Activated CD4-positive, alpha-beta memory T cell treated with anti-CD3 and anti-CD28 coated beads for 36 hours (primary cell): ENCODE data around the gene MPP1. TPM values are rescaled to one million over a fixed set of nuclear protein-coding genes. Genes with fewer than 3 reads are reported as not detected.
"Not testable (repeated sequence)": the region's sequence is repeated elsewhere in the genome, so short reads cannot be mapped to it uniquely, and the experiment has no call there.

ENCODE experiments used
- CTCF ChIA-PET: fragments of 350-600 bp; sonication (Branson Sonifier 250); formaldehyde crosslinking; loops from one replicate; lab custom pipeline; 2021; ENCODE audit warnings: antibody characterized with exemption, inconsistent platforms; lab: Charles Lee
- POLR2A ChIA-PET: fragments of 350-600 bp; sonication (Branson Sonifier 250); formaldehyde crosslinking; loops from one replicate; lab custom pipeline; 2021; ENCODE audit warnings: antibody characterized with exemption; lab: Charles Lee
- DNase-seq: peaks from one replicate; pipeline ENCODE4 v3.0.0-alpha.2; 2020
- H3K27ac Mint-ChIP-seq: one replicate; pipeline ENCODE4 v1.8.0; 2021; ENCODE audit warnings: mixed read lengths
- H3K27me3 Mint-ChIP-seq: one replicate; pipeline ENCODE4 v1.8.0; 2021; ENCODE audit warnings: mixed read lengths
- H3K36me3 Mint-ChIP-seq: one replicate; pipeline ENCODE4 v1.8.0; 2021; ENCODE audit warnings: mixed read lengths
- H3K4me1 Mint-ChIP-seq: one replicate; pipeline ENCODE4 v1.8.0; 2021; ENCODE audit warnings: low read depth, mixed read lengths
- H3K4me3 Mint-ChIP-seq: one replicate; pipeline ENCODE4 v1.8.0; 2021; ENCODE audit warnings: mild to moderate bottlenecking, mixed read lengths
- H3K9me3 Mint-ChIP-seq: one replicate; pipeline ENCODE4 v1.8.0; 2021; ENCODE audit warnings: mixed read lengths
- intact Hi-C: fragments of 100-400 bp; cut with micrococcal nuclease; formaldehyde crosslinking; loops from one replicate; pipeline ENCODE4 v1.15.1; 2023
- total RNA-seq, 2 experiments: library from RNA; stranded (reverse); gene quantifications; one replicate each; pipeline ENCODE4 v1.2.3, GENCODE V29; 2021

The MPP1 gene
- total RNA-seq, 2 experiments from 2014 or later, result 22.6 to 24.2 TPM

DNA sequence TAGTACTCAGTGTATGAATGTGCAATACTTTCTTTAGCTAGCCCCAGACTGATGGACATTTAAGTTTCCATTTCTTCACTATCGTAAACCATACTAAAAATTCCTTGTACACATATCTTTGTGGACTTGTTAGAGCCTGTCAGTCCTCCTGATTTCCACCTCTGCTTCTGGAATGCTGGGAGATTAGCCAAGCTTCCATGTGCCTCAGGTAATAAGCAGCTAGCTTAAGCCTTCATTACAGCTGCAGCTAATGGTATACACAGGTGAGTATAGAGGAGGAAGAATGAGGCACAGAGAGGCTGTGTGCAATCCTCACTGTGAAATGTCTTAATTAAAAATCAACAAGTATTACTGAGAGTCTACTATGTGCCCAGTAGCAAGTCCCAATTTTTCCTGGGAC, 19.4 kb upstream of the MPP1 start:
- intact Hi-C loops, result no loop called here

DNA sequence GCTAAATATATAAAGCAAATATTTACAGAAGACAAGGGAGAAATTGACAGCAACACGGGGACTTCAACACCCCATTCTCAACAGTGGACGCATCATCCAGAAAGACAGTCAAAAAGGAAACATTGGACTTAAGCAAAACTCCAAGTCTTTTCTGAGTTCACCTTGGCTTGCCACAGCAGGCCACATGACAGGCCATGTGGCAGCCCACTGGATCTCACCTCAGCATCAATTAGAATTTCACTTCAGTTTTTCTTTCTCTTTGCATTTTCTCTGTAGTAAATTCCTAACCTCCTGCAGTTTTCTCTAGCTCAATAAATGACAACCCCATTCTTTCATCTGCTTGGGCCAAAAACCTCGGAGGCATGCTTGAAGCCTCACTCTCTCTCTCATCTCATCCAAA, 16.7 kb upstream of the MPP1 start:
- no peaks in the 10 kb centered on the region for H3K27me3 Mint-ChIP-seq
- no peak overlapping the region for H3K27ac Mint-ChIP-seq

More for the DNA sequence above, 19.4 kb upstream of the MPP1 start:
- Mint-ChIP-seq H3K9me3 (no peaks in the 10 kb centered on the region), H3K36me3 (no peaks in the 10 kb centered on the region), H3K27ac (no peak overlapping the region), H3K4me1 (peaks cover 16% of the 10 kb centered on the region), H3K27me3 (no peaks in the 10 kb centered on the region), H3K4me3 (no peak overlapping the region)
- ChIA-PET POLR2A (no interaction called here), CTCF (no interaction called here)
- no peak for DNase-seq

DNA sequence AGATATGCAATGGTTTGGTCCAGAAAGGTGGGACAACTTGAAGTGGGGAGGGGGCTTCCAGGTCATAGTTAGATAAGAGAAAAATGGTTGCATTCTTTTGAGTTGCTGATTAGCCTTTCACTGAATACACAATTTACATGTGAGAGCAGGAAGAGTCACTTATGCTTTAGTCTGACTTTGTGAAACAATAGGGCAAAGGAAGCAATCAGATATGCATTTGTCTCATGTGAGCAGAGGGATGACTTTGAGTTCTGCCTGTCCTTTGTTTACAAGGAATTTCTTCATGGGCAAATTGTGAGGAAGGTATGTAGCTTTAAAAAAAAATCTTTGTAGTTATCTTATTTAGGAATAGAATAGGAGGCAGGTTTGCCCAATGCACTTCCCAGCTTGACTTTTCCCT, 16.2 kb upstream of the MPP1 start:
- no peaks in the 10 kb centered on the region for H3K36me3 Mint-ChIP-seq
- H3K4me1 Mint-ChIP-seq, result no peaks in the 10 kb centered on the region
- ChIA-PET CTCF (interaction anchor here (0.9 kb wide), 1 partner anchor 10 kb away, joined by 3 read pairs; no protein-coding TSS in a partner anchor), POLR2A (no interaction called here)
- intact Hi-C loops, result no loop called here
- H3K9me3 Mint-ChIP-seq, result no peaks in the 10 kb centered on the region
- H3K27me3 Mint-ChIP-seq, result no peaks in the 10 kb centered on the region
- no peak overlapping the region for H3K27ac Mint-ChIP-seq
- H3K4me3 Mint-ChIP-seq, result no peak overlapping the region
- DNase-seq, result no peak

More for the DNA sequence above, 16.7 kb upstream of the MPP1 start:
- Mint-ChIP-seq H3K4me1 (no peaks in the 10 kb centered on the region), H3K9me3 (no peaks in the 10 kb centered on the region), H3K36me3 (no peaks in the 10 kb centered on the region), H3K4me3 (no peak overlapping the region)
- DNase-seq, result no peak
- POLR2A ChIA-PET, result no interaction called here
- CTCF ChIA-PET, result interaction anchor here (0.9 kb wide), 1 partner anchor 10 kb away, joined by 3 read pairs; no protein-coding TSS in a partner anchor
- intact Hi-C loops, result no loop called here

DNA sequence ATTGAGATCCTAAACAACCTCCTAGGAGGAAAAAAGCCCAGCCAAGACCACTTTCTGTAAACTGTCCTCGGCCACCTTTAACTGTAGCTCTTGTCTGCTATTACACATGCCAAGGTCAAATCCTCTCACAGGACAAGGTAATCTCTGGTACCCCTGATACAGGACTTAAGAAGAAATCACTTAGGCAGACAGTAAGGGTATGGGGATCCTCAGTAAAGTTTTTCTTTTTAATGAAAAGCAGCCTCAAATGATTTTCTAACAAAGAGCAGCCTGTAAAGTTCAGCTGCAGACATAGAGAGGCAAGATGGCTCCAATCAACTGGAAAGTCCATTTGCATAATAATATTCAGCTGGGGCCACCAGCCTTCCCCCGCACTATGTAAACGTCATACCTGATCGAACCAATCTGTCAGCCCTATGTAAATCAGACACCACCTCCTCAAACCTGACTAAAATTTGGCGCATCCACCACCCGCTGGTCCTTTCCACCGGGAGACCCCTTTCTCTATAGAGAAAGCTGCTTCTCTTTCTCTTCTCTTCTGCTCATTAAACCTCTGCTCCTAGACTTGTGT, 14.6 kb upstream of the MPP1 start:
- Mint-ChIP-seq H3K27me3 (no peaks in the 10 kb centered on the region), H3K27ac (no peak overlapping the region), H3K4me1 (no peaks in the 10 kb centered on the region), H3K4me3 (no peak overlapping the region), H3K36me3 (no peaks in the 10 kb centered on the region), H3K9me3 (no peaks in the 10 kb centered on the region)
- intact Hi-C loops, result no loop called here
- CTCF ChIA-PET, result no interaction called here
- DNase-seq, result no peak
- POLR2A ChIA-PET, result no interaction called here

DNA sequence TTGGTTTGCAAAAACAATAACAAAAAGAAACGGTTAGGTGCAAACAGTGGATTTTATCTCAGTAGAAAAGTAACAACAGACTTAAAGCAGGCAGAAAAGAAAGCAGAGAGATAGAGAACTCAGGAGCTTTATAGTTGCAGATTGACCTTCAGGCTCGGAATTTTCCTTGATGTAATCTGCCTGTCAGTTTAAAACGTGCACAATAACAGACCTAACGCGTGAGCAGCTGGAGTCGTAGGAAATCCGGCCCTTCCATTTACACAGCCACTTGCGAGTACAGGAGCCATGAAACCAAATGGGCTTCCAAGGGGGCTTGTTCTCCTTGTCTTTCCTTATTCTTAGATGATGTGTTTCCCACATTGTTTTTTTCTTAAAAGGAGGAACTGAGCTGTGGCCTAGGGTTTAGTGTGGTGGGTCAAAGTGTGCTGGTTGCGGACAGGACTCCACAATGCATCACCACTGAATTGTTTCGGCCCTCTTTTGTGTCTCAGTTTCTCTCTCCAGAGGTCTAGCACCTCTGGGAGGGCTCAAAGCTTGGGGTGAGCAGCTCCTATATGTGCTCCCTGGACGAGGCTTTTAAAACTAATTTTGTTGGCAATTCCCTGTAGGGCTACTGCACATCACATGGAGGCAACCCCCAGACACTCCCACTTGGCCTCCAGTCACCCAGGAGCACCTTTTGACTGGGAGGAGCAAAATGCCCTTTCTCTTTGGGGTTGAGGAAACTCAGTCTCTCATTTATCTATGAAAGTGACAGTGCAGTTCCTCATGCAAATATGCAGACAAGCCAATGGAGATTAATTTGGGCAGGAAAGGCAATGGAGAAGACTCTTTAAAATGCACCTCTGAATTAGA, 13.9 kb upstream of the MPP1 start:
- no peaks in the 10 kb centered on the region for H3K27me3 Mint-ChIP-seq

DNA sequence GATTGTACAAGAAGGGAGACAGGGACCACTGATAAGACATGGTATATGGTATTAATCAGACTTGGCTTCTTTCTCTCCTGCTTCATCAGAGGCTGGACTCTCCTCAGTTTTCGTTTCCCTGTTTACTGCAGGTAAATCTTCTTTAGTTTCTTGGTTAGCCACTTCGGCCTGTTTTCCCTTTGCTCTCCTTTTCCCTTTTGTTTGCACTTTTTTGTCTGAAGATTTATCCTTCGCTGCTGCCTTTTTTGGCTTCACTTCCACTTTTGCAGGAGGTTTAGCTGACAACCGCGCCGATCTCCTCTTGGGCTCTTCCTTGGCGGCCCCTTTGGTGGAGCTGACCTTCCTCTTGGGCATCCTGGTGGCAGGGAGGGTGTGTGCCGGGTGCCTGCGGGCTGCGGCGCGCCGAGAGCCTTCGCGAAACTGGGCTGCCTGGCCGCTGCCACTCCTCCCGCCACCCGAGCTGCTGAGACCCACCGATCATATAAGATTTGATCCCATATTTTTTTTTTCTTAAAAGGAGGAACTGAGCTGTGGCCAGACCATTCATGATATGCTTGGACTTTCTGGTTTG, 11.8 kb upstream of the MPP1 start:
- H3K27ac Mint-ChIP-seq, H3K4me3 Mint-ChIP-seq, H3K9me3 Mint-ChIP-seq, CTCF ChIA-PET, intact Hi-C loops, H3K36me3 Mint-ChIP-seq, POLR2A ChIA-PET, H3K4me1 Mint-ChIP-seq, H3K27me3 Mint-ChIP-seq, DNase-seq: not testable (repeated sequence)

More for the DNA sequence above, 13.9 kb upstream of the MPP1 start:
- Mint-ChIP-seq H3K9me3 (no peaks in the 10 kb centered on the region), H3K4me1 (no peaks in the 10 kb centered on the region), H3K4me3 (no peak overlapping the region), H3K27ac (no peak overlapping the region), H3K36me3 (no peaks in the 10 kb centered on the region)
- ChIA-PET POLR2A (no interaction called here), CTCF (no interaction called here)
- no peak for DNase-seq
- intact Hi-C loops, result no loop called here

DNA sequence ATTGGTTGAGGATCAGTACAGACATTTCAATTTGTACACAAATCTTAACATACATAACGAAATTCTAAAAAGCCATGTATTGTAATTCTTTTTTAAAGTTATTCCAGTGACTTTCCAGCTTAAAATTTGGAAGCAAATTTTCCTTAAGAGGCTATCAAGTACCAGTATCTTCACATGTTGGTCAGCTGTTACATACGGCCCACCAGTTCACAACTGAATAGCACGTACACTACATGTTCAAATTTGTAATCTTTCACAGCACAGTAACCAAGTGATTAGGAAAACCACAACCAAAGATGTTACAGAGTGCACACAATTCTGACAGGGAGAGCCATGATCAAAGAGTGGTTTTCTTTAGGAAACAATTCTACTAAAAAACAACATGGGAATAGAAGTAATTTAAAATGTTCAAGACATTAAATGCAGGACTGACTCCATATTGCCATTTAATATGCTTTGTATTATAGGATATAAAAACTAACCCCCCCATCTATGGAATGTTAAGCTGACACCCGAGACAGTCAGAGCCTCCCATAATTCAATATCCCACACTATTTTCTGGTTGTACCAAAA, 11.1 kb upstream of the MPP1 start:
- H3K27ac Mint-ChIP-seq, H3K36me3 Mint-ChIP-seq, H3K4me1 Mint-ChIP-seq, POLR2A ChIA-PET, intact Hi-C loops, CTCF ChIA-PET, DNase-seq, H3K4me3 Mint-ChIP-seq, H3K9me3 Mint-ChIP-seq, H3K27me3 Mint-ChIP-seq: not testable (repeated sequence)

DNA sequence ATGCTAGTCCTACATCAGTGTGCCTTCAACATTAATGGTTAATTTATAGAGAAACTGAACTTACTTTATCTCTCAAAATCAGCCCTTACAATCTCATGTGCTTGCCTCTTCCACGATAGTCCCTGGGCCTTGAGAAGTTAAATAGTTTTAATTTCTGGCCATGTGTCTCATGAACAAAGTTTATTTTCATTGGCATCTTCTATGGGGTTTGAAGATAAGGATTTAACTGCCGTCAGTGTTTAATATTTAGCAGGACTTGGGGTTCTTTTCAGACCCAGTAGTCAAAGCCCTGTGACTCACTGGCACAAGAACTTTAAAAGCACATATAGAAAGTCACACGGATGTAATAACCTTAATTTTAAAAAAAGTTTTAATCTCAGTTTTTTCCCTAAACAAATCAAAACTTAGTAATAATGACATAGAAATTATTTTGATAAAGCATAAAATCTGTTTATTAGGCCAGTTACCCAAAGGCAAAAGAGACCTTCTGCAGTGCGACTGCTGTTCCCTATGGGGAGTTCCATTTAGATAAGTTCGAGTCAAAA, 10.1 kb upstream of the MPP1 start:
- H3K4me1 Mint-ChIP-seq, result no peaks in the 10 kb centered on the region
- intact Hi-C loops, result no loop called here
- H3K27me3 Mint-ChIP-seq, result peaks cover 5% of the 10 kb centered on the region
- POLR2A ChIA-PET, result no interaction called here
- no peak overlapping the region for H3K4me3 Mint-ChIP-seq
- no peak for DNase-seq
- CTCF ChIA-PET, result no interaction called here
- H3K36me3 Mint-ChIP-seq, result no peaks in the 10 kb centered on the region
- no peaks in the 10 kb centered on the region for H3K9me3 Mint-ChIP-seq
- H3K27ac Mint-ChIP-seq, result no peak overlapping the region

DNA sequence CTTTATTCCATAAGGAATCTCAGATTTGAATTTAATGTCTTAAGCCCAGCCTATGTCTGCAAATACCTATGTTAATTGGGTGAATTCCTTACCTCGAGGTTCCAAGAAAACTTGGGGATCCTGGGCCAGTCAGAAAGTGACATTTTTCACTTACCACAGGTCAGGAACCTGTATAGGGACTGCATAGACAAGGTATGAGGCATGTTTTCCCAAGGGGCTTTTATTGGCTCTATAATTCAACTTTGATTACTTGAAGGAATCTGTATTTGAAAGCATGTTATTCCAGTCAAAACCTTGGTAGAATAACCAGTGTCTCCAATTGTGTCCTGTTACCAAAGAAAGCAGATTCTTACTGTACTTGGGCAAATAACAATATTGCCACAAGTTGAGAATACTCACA, 8.5 kb upstream of the MPP1 start:
- peaks cover 5% of the 10 kb centered on the region for H3K27me3 Mint-ChIP-seq
- no peaks in the 10 kb centered on the region for H3K4me1 Mint-ChIP-seq
- H3K36me3 Mint-ChIP-seq, result no peaks in the 10 kb centered on the region
- H3K9me3 Mint-ChIP-seq, result no peaks in the 10 kb centered on the region
- no peak for DNase-seq
- ChIA-PET POLR2A (no interaction called here), CTCF (no interaction called here)
- intact Hi-C loops, result no loop called here
- no peak overlapping the region for H3K4me3 Mint-ChIP-seq
- no peak overlapping the region for H3K27ac Mint-ChIP-seq

DNA sequence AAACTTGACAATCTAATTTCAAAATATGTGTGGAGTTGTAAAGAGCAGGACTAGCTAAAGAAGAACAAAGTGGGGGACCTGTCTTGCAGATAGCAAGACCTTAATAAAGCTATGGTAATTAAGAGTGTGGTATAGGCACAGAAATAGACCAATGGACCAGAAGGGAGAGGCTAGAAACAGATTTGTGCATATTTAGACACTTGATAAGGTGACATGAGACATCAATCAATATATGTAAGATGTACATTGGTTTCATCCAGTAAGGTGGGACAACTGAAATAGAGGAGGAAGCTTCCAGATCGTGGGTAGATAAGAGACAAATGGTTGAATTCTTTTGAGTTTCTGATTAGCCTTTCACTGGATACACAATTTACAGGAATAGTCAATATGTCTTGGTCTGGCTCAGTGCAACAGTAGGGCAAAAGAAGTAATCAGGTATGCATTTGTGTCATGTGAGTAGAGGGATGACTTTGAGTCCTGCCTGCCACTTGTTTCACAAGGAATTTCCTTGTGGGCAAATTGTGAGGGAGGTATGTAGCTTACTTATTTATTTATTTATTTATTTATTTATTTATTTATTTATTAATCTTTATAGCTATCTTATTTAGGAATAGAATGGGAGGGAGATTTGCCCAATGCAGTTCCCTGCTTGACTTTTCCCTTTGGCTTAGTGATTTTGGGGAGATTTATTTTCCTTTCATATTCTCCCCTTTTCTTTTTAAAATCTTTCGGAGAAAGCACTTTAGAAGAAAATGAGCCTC, 7.2 kb upstream of the MPP1 start:
- no peaks in the 10 kb centered on the region for H3K9me3 Mint-ChIP-seq
- no peaks in the 10 kb centered on the region for H3K4me1 Mint-ChIP-seq
- ChIA-PET CTCF (interaction anchor here (0.6 to 1.5 kb wide), 3 partner anchors 9 to 310 kb away, joined by 3 to 5 read pairs (median 3); no protein-coding TSS in a partner anchor), POLR2A (no interaction called here)
- intact Hi-C loops, result no loop called here
- no peak overlapping the region for H3K27ac Mint-ChIP-seq
- no peak for DNase-seq
- H3K36me3 Mint-ChIP-seq, result no peaks in the 10 kb centered on the region
- no peak overlapping the region for H3K4me3 Mint-ChIP-seq
- H3K27me3 Mint-ChIP-seq, result peaks cover 5% of the 10 kb centered on the region

DNA sequence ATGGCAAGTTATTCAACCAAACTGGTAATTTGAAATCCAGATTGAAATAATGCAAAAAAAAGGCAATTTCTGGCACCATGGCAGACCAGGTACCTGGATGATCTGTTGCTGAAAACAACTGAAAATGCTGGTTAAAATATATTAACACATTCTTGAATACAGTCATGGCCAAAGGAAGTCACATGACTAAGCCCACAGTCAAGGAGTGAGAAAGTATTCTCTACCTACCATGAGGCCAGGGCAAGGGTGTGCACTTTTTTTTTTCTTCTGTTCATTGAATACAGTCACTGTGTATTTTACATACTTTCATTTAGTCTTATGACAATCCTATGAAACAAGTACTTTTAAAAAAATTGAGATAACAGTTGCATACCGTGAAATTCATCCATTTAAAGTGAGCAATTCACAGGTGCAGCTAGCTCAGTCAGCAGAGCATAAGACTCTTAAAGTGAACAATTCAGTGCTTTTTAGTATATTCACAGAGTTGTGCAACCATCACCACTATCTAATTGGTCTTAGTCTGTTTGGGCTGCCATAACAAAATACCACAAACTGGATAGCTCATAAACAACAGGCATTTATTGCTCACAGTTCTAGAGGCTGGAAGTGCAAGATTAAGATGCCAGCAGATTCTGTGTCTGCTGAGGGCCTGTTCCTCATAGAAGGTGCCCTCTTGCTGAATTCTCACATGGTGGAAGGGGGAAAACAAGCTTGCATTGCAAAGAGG, 4.8 kb upstream of the MPP1 start:
- no peak for DNase-seq
- intact Hi-C loops, result no loop called here
- Mint-ChIP-seq H3K36me3 (no peaks in the 10 kb centered on the region), H3K9me3 (no peaks in the 10 kb centered on the region), H3K27ac (no peak overlapping the region), H3K4me1 (peaks cover 7% of the 10 kb centered on the region), H3K4me3 (no peak overlapping the region), H3K27me3 (peaks cover 5% of the 10 kb centered on the region)
- ChIA-PET POLR2A (no interaction called here), CTCF (no interaction called here)
